Measurements from ENCODE around the gene HOXC4. TPM values are rescaled to one million over a fixed set of nuclear protein-coding genes. Genes with fewer than 3 reads are reported as not detected.
"Not testable (repeated sequence)": the region's sequence is repeated elsewhere in the genome, so short reads cannot be mapped to it uniquely, and the experiment has no call there.

The HOXC4 gene
- total RNA-seq, 1 experiment from 2014 or later = not detected

GRCh38 chr12:54098644-54099043 lies 45.0 kb downstream of the HOXC4 start:
- not testable (repeated sequence) for H3K4me3 Mint-ChIP-seq; H3K23ac ChIP-seq (ENCODE audit: insufficient read length, low read depth, low read length)
- WGBS (ENCODE audit: extremely low coverage, insufficient read length, low lambda C conversion rate) = no CpG with 5 or more reads among the region's 2 CpGs

DNA sequence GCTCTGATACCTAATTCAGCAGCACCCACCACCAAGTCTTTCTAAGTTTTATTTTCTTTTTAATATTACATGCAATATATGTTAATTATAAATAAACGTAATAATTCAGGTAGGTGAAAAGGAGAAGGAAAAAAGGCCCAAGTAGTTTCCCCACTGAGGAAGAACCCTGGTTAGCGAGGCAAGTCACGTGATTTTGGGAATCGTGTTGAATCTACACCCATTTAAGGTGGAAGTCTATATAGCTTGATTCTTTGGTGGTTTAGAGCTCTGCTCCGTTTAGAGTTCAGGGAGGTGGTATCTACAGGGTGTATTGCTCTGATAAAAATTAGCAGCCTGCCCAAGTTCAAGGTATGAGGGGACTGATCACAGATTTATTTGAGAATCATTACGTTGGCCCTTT lies 47.0 kb downstream of the HOXC4 start:
- H3K36me3 Mint-ChIP-seq (ENCODE audit: insufficient read depth in 1 of 3, low read depth in 3 of 3); H3K27ac ChIP-seq (ENCODE audit: insufficient read length, low read depth, low read length); H4K8ac ChIP-seq (replicated peaks; ENCODE audit: insufficient read length, low read depth, low read length); H4K20me1 ChIP-seq (ENCODE audit: control insufficient read depth, insufficient read depth, insufficient read length); H3K4me2 ChIP-seq (ENCODE audit: insufficient read depth, insufficient read length, low read length); H3T11ph ChIP-seq (ENCODE audit: low read length); H2AFZ ChIP-seq (ENCODE audit: low read length); H2BK15ac ChIP-seq (ENCODE audit: low read depth, low read length); H3K23me2 ChIP-seq (ENCODE audit: insufficient read length, low read depth, low read length, poor library complexity, severe bottlenecking); H3K4me1 ChIP-seq (ENCODE audit: insufficient read depth, low read length); H3K4ac ChIP-seq (ENCODE audit: low read depth, low read length); DNase-seq; H3K79me1 ChIP-seq (ENCODE audit: insufficient read depth, low read depth, low read length, poor library complexity, severe bottlenecking); H3K23ac ChIP-seq (ENCODE audit: insufficient read length, low read depth, low read length); H2BK12ac ChIP-seq (ENCODE audit: insufficient read length, low read depth, low read length); H4K91ac ChIP-seq (ENCODE audit: insufficient read length, low read depth, low read length); H3K56ac ChIP-seq (ENCODE audit: insufficient read length, low read depth, low read length); H2BK120ac ChIP-seq (ENCODE audit: low read depth, low read length, poor library complexity, severe bottlenecking); H3K9ac ChIP-seq (ENCODE audit: extremely low read depth, insufficient read length, low read length); H2BK5ac ChIP-seq (ENCODE audit: insufficient read length, low read length); H3K9me3 ChIP-seq (ENCODE audit: control insufficient read depth, low read depth, low read length); H3K9me3 Mint-ChIP-seq; H3K18ac ChIP-seq (ENCODE audit: insufficient read length, low read depth, low read length); H4K5ac ChIP-seq (ENCODE audit: insufficient read length, low read depth, low read length); H2BK20ac ChIP-seq (ENCODE audit: low read depth, low read length, poor library complexity, severe bottlenecking); H3K14ac ChIP-seq (ENCODE audit: insufficient read depth, low read length); H3K27ac Mint-ChIP-seq; H3K4me3 Mint-ChIP-seq; H3K4me1 Mint-ChIP-seq; H3K79me2 ChIP-seq (ENCODE audit: insufficient read depth, low read length); H2AK5ac ChIP-seq (ENCODE audit: insufficient read length, low read length): not testable (repeated sequence)
- WGBS (ENCODE audit: extremely low coverage, insufficient read length, low lambda C conversion rate) = no CpG with 5 or more reads among the region's 6 CpGs
- peaks cover 95% of the 10 kb centered on the region for H3K27me3 Mint-ChIP-seq (ENCODE audit: low read depth)
- H3K27me3 ChIP-seq (ENCODE audit: insufficient read depth, low read length) = peaks cover 20% of the 10 kb centered on the region; the same call in 1 of the 2 replicates

More at GRCh38 chr12:54098644-54099043, 45.0 kb downstream of the HOXC4 start:
- H3T11ph ChIP-seq (ENCODE audit: low read length); H3K27me3 ChIP-seq (ENCODE audit: insufficient read depth, low read length); H3K4me1 Mint-ChIP-seq; H2BK20ac ChIP-seq (ENCODE audit: low read depth, low read length, poor library complexity, severe bottlenecking); H3K23me2 ChIP-seq (ENCODE audit: insufficient read length, low read depth, low read length, poor library complexity, severe bottlenecking); H3K14ac ChIP-seq (ENCODE audit: insufficient read depth, low read length); H2BK15ac ChIP-seq (ENCODE audit: low read depth, low read length); H4K5ac ChIP-seq (ENCODE audit: insufficient read length, low read depth, low read length); H3K4me2 ChIP-seq (ENCODE audit: insufficient read depth, insufficient read length, low read length); H3K79me2 ChIP-seq (ENCODE audit: insufficient read depth, low read length); H4K91ac ChIP-seq (ENCODE audit: insufficient read length, low read depth, low read length); H3K27ac Mint-ChIP-seq; H2BK5ac ChIP-seq (ENCODE audit: insufficient read length, low read length); H4K8ac ChIP-seq (replicated peaks; ENCODE audit: insufficient read length, low read depth, low read length); H3K9ac ChIP-seq (ENCODE audit: extremely low read depth, insufficient read length, low read length); H3K9me3 Mint-ChIP-seq; H2BK120ac ChIP-seq (ENCODE audit: low read depth, low read length, poor library complexity, severe bottlenecking); H2AK5ac ChIP-seq (ENCODE audit: insufficient read length, low read length); H2BK12ac ChIP-seq (ENCODE audit: insufficient read length, low read depth, low read length); H3K9me3 ChIP-seq (ENCODE audit: control insufficient read depth, low read depth, low read length); H3K4me1 ChIP-seq (ENCODE audit: insufficient read depth, low read length); H3K4ac ChIP-seq (ENCODE audit: low read depth, low read length); H3K18ac ChIP-seq (ENCODE audit: insufficient read length, low read depth, low read length); H3K79me1 ChIP-seq (ENCODE audit: insufficient read depth, low read depth, low read length, poor library complexity, severe bottlenecking); H4K20me1 ChIP-seq (ENCODE audit: control insufficient read depth, insufficient read depth, insufficient read length); DNase-seq; H2AFZ ChIP-seq (ENCODE audit: low read length); H3K36me3 Mint-ChIP-seq (ENCODE audit: insufficient read depth in 1 of 3, low read depth in 3 of 3); H3K56ac ChIP-seq (ENCODE audit: insufficient read length, low read depth, low read length); H3K27ac ChIP-seq (ENCODE audit: insufficient read length, low read depth, low read length): not testable (repeated sequence)
- peaks cover 95% of the 10 kb centered on the region for H3K27me3 Mint-ChIP-seq (ENCODE audit: low read depth)

All from H9 (cell line).